PC-9 (cell line): ENCODE measurements around the gene ITPRIPL1. TPM values are rescaled to one million over a fixed set of nuclear protein-coding genes. Genes with fewer than 3 reads are reported as not detected.

Source experiments
- BruUV-seq: library from RNA; stranded (reverse); fragments of 400-500 nt; replicated peaks from 2 replicates; lab custom pipeline; 2021; lab: Mats Ljungman, UMichigan
- CTCF ChIA-PET: fragments of 300-600 bp; sonication (Branson Sonifier 250); formaldehyde crosslinking; loops from one replicate; lab custom pipeline; 2022; ENCODE audit warnings: antibody characterized with exemption; lab: Charles Lee
- POLR2A ChIA-PET: fragments of 300-600 bp; sonication (Branson Sonifier 250); formaldehyde crosslinking; loops from one replicate; lab custom pipeline; 2022; ENCODE audit warnings: antibody characterized with exemption; ENCODE audit not compliant: unreplicated experiment; lab: Charles Lee
- DNase-seq, 2 experiments: peaks; one replicate each; pipeline versions ENCODE4 v3.0.0 to v3.0.0-alpha.2; 2015 to 2022; ENCODE audit warnings: mixed read lengths in 1 of 2
- H2AFZ ChIP-seq: fragments of 200-600 bp; sonication (generic); 2 replicates; pipeline ENCODE4 v1.8.1; 2017; ENCODE audit warnings: antibody characterized with exemption
- H3F3A ChIP-seq: fragments of 200-600 bp; sonication (generic); 2 replicates; pipeline ENCODE4 v1.8.1; 2017; ENCODE audit warnings: antibody characterized with exemption, mild to moderate bottlenecking, low read depth; ENCODE audit not compliant: insufficient read depth
- H3K27ac ChIP-seq: fragments of 200-600 bp; sonication (generic); 2 replicates; pipeline ENCODE4 v1.6.1; 2016; ENCODE audit warnings: mixed run types
- H3K27me3 ChIP-seq: fragments of 200-600 bp; sonication (generic); 2 replicates; pipeline ENCODE4 v1.6.1; 2016; ENCODE audit warnings: low read depth, mixed run types; ENCODE audit not compliant: insufficient read depth
- H3K36me3 ChIP-seq: fragments of 200-600 bp; sonication (generic); 2 replicates; pipeline ENCODE4 v1.6.1; 2016; ENCODE audit warnings: low read depth, mixed run types
- H3K4me1 ChIP-seq: fragments of 200-600 bp; sonication (generic); replicated peaks from 2 replicates; pipeline ENCODE4 v1.6.1; 2016; ENCODE audit warnings: mixed run types; ENCODE audit not compliant: insufficient read depth
- H3K4me2 ChIP-seq: fragments of 200-600 bp; sonication (generic); 2 replicates; pipeline ENCODE4 v1.6.1; 2017; ENCODE audit warnings: mixed run types
- H3K4me3 ChIP-seq: fragments of 200-600 bp; sonication (generic); 2 replicates; pipeline ENCODE4 v1.6.1; 2016; ENCODE audit warnings: mixed run types
- H3K79me2 ChIP-seq: fragments of 200-600 bp; sonication (generic); 2 replicates; pipeline ENCODE4 v1.6.1; 2017; ENCODE audit warnings: low read depth, mixed run types
- H3K9me2 ChIP-seq: fragments of 200-600 bp; sonication (generic); 2 replicates; pipeline ENCODE4 v1.8.1; 2017; ENCODE audit warnings: mild to moderate bottlenecking; ENCODE audit not compliant: insufficient read depth
- H3K9me3 ChIP-seq: fragments of 200-600 bp; sonication (generic); 2 replicates; pipeline ENCODE4 v1.8.1; 2016; ENCODE audit warnings: low read depth; ENCODE audit not compliant: insufficient read depth
- H4K20me1 ChIP-seq: fragments of 200-600 bp; sonication (generic); 2 replicates; pipeline ENCODE4 v1.8.1; 2017; ENCODE audit not compliant: insufficient read depth
- EZH2 ChIP-seq: fragments of 200-600 bp; sonication (generic); IDR thresholded peaks from 2 replicates; pipeline ENCODE4 v1.8.0; 2017; ENCODE audit warnings: antibody characterized with exemption, low read depth
- intact Hi-C: fragments of 100-400 bp; cut with micrococcal nuclease; formaldehyde crosslinking; loops from one replicate; pipeline ENCODE4 v1.10.0; 2022; ENCODE audit not compliant: unreplicated experiment
- total RNA-seq: library from RNA; stranded (reverse); gene quantifications from 2 replicates; pipeline ENCODE4 v1.2.3, GENCODE V29; 2021
- TF ChIP-seq, protein P1 (sequence below): fragments of 200-600 bp; sonication (generic); conservative IDR thresholded peaks from 2 replicates; pipeline ENCODE4 v1.6.1; 2017; ENCODE audit warnings: mixed run types, antibody characterized with exemption, mild to moderate bottlenecking, moderate library complexity

ITPRIPL1 gene
- total RNA-seq, 1 experiment from 2014 or later, result not detected

DNA sequence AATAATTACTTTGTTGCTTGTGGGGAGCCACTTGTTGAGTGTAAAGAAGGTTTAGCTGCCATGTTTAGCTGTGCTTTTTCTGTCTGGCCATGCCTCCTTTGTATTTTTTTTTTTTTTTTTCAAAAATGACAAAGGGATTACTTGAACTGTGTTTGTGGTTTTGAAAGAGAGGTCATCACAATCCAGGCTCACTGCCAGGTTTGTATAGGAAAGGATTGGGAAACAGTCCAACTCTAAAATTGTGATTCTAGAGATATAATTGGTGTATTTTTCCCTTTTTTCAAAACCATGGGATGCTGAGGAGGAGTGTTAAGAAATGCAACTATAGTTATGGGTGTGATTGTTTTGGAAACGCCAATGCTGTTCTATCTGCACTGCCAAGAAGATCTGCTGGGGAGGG, 4.3 kb downstream of the ITPRIPL1 start:
- Histone ChIP-seq H3K9me3 (no peaks in the 10 kb centered on the region), H3K9me2 (no peaks in the 10 kb centered on the region), H3K79me2 (peaks cover under 1% of the 10 kb centered on the region), H3K4me1 (peaks cover 22% of the 10 kb centered on the region), H3F3A (peaks cover 37% of the 10 kb centered on the region), H2AFZ (no peak overlapping the region), H3K27me3 (no peaks in the 10 kb centered on the region), H3K27ac (peak overlapping the region; percentile 28), H3K36me3 (no peaks in the 10 kb centered on the region), H3K4me2 (no peak overlapping the region), H4K20me1 (no peaks in the 10 kb centered on the region), H3K4me3 (no peak overlapping the region)
- ChIA-PET CTCF (no interaction called here), POLR2A (interaction anchor here (0.6 to 0.7 kb wide), 3 partner anchors 25 to 309 kb away, joined by 3 to 5 read pairs (median 5); no protein-coding TSS in a partner anchor)
- intact Hi-C loops, result no loop called here
- DNase-seq, result peak; percentile 54 to 85
- no TSS peak for BruUV-seq
- no peak for TF ChIP-seq EZH2

DNA sequence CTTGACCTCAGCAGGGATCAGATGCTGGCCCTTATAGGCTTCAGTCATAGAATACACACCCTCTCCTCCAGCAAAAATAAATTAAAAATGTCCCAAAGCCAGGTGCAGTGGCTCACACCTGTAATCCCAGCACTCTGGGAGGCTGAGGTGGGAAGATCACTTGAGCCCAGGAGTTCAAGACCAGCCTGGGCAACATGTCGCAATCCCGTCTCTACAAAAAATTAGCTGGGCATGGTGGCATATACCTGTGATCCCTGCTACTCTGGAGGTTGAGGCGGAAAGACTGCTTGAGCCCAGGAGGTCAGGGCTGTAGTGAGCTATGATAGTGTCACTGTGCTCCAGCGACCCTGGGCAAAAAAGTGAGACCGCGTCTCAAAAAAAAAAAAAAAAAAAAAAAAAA, 4.8 kb downstream of the ITPRIPL1 start:
- intact Hi-C loops, result loop anchor here (10.0 kb wide), 1 partner anchor 435 kb away; the partner anchor contains the start of gene CNNM4

DNA sequence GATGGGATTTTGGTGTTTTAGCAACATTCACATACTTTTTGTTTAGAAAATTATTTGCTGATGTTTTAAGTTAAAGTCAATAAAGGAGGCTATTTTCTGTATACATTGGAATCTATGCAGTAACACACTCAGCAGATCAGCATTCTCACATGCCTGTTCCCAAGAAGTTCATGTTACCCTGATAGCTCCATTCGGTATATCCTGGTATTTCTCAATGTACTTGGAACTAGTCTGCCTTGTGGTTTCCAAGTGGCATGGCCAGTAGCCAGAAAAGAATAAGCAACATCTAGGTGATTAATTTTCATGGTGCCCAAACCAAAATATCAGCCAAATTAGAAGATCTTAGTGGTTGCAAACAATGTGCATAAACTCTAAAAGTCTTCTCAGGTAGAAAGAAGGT, 5.3 kb downstream of the ITPRIPL1 start:
- H3K4me2 ChIP-seq, result 0 out of 2 replicates have a peak overlapping the region, but pooled peaks have one; percentile 19
- H4K20me1 ChIP-seq, result no peaks in the 10 kb centered on the region
- H3K79me2 ChIP-seq, result peaks cover 10% of the 10 kb centered on the region
- H3K9me2 ChIP-seq, result no peaks in the 10 kb centered on the region
- ChIA-PET POLR2A (no interaction called here), CTCF (no interaction called here)
- H3K9me3 ChIP-seq, result no peaks in the 10 kb centered on the region
- H3K4me1 ChIP-seq, result peaks cover 28% of the 10 kb centered on the region
- no peaks in the 10 kb centered on the region for H3K36me3 ChIP-seq
- peaks cover 39% of the 10 kb centered on the region for H3F3A ChIP-seq
- BruUV-seq, result no TSS peak
- H3K27ac ChIP-seq, result peak overlapping the region; percentile 28
- no peak for TF ChIP-seq EZH2
- TF ChIP-seq, protein P1, sequence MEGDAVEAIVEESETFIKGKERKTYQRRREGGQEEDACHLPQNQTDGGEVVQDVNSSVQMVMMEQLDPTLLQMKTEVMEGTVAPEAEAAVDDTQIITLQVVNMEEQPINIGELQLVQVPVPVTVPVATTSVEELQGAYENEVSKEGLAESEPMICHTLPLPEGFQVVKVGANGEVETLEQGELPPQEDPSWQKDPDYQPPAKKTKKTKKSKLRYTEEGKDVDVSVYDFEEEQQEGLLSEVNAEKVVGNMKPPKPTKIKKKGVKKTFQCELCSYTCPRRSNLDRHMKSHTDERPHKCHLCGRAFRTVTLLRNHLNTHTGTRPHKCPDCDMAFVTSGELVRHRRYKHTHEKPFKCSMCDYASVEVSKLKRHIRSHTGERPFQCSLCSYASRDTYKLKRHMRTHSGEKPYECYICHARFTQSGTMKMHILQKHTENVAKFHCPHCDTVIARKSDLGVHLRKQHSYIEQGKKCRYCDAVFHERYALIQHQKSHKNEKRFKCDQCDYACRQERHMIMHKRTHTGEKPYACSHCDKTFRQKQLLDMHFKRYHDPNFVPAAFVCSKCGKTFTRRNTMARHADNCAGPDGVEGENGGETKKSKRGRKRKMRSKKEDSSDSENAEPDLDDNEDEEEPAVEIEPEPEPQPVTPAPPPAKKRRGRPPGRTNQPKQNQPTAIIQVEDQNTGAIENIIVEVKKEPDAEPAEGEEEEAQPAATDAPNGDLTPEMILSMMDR, result no peak
- DNase-seq, result peak; percentile 22 to 95
- no peaks in the 10 kb centered on the region for H3K27me3 ChIP-seq
- no peak overlapping the region for H2AFZ ChIP-seq
- H3K4me3 ChIP-seq, result no peak overlapping the region
- intact Hi-C loops, result loop anchor here (10.0 kb wide), 1 partner anchor 434 kb away; the partner anchor contains the start of gene CNNM4

More for the DNA sequence above, 4.8 kb downstream of the ITPRIPL1 start:
- no peaks in the 10 kb centered on the region for H4K20me1 ChIP-seq
- H3F3A ChIP-seq, result peaks cover 39% of the 10 kb centered on the region
- peaks cover 26% of the 10 kb centered on the region for H3K4me1 ChIP-seq
- H3K36me3 ChIP-seq, result no peaks in the 10 kb centered on the region
- H3K9me2 ChIP-seq, result no peaks in the 10 kb centered on the region
- H2AFZ ChIP-seq, result no peak overlapping the region
- no peaks in the 10 kb centered on the region for H3K27me3 ChIP-seq
- ChIA-PET CTCF (no interaction called here), POLR2A (no interaction called here)
- no TSS peak for BruUV-seq
- TF ChIP-seq, protein P1, result no peak
- TF ChIP-seq EZH2, result no peak
- no peak overlapping the region for H3K4me2 ChIP-seq
- DNase-seq, result no peak
- H3K4me3 ChIP-seq, result no peak overlapping the region
- H3K27ac ChIP-seq, result peak overlapping the region; percentile 28
- peaks cover 5% of the 10 kb centered on the region for H3K79me2 ChIP-seq
- no peaks in the 10 kb centered on the region for H3K9me3 ChIP-seq
